Effector CD4-positive, alpha-beta T cell (primary cell): Measurements from ENCODE around the gene HSBP1.

Experiments
- DNase-seq: peaks from one replicate; pipeline ENCODE4 v3.0.0-alpha.2; 2020

The HSBP1 gene

DNA sequence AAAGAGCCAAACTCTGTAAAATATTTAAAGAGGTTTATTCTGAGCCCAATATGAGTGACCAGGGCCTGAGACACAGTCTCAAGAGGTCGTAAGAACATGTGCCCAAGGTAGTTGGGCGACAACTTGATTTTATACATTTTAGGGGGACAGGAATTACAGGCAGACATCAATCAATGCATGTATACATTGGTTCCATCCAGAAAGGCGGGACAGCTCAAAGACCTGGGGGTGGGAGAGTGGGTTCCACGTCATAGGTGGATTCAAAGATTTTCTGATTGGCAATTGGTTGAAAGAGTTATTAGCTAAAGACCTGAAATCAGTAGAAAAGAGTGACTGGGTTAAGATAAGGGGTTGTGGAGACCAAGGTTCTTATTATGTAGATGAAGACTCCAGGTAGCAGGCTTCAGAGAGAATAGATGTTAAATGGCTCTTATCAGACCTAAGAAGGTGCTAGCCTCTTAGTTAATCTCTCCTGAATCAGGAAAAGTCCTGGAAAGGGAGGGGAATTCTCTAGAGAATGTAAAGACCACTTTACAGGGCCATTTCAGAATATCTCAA lies 32.4 kb downstream of the HSBP1 start:
- DNase-seq, result no peak

DNA sequence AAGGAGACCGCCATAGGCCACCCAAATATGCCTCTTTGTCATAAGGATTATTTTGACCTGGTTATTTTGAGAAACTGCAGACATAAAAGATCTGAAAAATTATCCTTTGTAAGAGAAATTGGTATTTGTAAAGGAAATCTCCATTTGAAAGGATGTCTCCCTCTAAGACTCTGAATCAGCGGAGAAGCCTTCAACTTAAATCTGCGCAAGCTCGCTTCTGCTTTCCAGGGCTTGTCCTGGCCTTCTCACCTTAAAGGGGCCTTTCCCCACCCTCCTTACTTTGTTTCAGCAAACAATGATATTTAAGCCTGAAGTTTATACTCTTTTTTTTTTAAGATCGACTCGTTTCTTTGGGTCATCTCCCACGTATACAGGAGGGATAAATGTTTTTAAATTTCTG lies 34.5 kb downstream of the HSBP1 start:
- no peak for DNase-seq

DNA sequence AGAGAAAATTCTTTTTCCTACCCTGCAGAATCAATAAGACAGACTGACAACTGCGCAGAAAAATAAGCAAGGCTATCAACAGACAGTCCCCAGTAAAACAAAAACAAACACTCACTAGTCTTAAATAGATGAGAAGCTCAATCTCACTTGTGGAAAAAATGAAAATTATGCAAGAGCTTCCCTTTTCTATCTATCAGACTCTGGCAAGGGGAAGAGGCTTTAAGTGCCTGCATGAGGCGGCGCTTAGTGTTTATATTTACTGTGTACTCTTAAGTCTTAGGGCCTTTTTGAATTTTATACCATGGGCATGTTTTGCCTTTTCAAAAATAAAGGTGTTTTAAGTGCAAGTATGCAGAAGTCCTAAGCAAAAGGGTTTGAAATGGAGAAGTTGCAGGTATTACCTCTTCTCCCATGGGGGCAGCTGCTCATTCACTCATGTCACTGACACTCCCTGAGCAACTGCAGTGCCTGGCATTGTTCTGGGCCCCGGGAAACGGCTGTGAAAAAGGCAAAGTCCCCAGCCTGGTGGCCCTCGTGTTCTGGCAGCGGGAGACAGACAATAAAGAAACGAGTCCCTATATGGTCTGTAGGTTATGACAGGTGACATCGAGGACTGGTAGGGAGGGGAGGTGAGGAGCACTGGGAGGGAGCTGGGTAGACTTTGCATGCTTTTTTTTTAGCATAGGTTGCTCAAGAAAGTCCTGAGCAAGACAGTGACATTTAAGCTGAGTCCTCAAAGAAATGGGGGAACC lies 35.2 kb downstream of the HSBP1 start:
- DNase-seq, result no peak

DNA sequence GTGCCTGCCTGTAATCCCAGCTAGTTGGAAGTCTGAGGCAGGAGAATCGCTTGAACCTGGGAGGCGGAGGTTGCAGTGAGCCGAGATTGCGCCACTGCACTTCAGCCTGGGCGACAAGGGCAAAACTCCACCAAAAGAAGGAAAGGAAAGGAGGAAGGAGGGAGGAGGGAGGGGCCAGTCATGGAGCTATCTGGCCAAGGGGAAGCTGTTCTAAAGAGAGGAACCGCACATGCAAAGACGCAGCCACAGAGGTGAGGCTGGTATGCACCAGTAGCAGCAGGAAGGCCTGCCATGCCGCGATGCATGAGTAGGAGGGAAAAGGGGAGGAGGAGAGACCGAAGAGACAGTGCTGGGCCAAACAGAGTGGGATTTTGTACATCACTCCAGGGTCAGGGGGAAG lies 35.9 kb downstream of the HSBP1 start:
- no peak for DNase-seq

DNA sequence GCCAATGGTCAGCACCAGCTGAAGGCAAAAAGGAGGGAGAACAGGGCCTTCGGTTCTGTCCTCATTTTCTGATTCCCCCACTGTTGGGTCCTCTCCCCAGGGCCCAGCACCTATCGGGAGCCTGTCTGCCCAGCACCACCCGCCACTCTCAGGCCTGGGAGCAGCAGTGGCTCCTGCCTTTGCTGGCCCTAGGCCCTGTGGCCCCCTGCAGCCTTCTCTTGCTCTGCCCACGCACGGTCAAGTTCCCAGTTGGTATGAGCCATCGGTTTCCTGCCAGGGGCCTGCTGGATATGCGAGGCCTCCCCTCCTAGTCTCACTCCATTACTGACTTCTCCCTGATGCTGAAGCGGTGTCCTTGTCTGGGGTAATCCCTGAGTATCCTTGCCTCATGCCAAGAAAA lies 37.5 kb downstream of the HSBP1 start:
- DNase-seq, result no peak

DNA sequence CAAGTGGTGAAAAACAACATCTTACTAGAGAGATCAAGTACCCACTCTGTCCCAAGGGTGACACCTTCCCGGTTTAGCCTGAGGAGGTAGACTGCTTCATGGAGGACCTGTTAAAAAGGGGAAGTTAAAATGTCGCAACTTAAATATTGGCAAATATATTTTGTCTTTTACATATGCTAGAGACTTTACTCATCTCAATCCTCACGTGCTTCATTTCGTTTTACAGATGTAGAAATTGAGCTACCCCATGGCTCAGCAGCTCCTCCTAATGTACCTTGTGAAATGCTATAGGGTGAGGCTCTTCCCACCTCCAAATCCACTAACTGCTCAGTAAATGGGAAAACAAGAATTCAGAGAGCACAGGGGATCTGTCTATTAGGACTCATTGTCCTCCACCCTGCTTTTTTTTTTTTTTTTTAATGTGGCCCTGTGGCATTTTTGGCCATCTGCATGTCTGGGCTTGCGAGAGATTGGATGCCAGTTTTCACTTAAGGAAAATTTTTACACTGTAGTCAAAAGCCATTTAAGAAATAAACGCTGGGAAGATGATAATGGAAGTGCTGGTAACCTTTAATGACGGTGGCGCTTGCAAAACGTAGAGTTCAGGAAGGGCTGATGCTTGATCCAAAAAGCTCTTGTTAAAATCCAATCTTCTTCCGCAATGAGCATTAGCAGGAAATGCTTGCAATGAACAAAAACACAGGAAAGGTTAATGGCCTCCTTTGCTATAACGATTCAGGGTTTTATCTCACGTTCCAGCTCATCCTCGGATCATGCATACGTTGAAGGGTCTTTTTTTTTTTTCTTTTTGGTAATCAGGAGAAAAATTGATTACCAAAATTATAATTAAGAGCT lies 39.8 kb downstream of the HSBP1 start:
- DNase-seq, result no peak

- no peak for DNase-seq
These were observed 41.6 kb downstream of the HSBP1 start for GRCh38 chr16:83849421-83849820.

GRCh38 chr16:83850947-83851346 lies 43.2 kb downstream of the HSBP1 start:
- DNase-seq, result no peak

- no peak for DNase-seq
These were observed 43.7 kb downstream of the HSBP1 start for GRCh38 chr16:83851473-83851872.

- DNase-seq, result no peak
These were observed 45.0 kb downstream of the HSBP1 start for GRCh38 chr16:83852774-83853173.

GRCh38 chr16:83853834-83854233 lies 46.1 kb downstream of the HSBP1 start:
- DNase-seq, result no peak

DNA sequence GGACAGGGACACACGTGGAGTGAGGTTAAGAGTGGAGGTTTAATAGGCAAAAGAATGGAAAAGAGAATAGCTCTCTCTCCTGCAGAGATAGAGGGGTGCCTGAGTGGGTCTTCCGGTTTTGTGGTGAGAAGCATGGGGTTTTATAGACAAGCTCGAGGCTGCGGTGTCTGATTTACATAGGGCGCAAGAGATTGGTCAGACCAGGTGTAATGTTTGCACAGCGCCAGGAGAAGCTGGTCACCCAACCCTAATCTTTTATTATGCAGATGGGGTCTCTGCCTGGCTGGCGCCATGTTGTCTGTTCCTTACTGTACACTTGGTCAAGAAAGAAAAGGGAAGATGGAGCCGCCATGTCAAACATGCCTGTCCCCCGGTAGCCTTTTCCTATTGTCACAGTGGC lies 46.6 kb downstream of the HSBP1 start:
- DNase-seq, result no peak

DNA sequence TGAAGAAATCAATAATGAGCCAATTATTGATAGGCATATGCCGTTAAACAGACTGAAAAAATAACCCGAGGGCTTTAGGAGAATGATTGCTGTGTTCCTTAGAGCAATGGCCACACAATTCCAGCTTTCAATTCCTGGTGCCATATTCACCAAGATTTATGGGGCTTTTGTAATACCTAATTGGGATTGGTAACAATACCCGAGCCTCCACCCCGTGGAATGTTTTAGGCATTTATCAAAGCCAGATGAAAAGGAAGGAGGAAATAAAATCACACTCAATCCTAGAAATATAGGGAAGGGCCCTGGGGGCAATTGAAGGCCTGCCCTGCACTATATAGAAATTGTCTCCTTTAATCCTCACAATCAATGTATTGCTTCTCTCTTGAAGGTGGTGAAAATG lies 49.0 kb downstream of the HSBP1 start:
- no peak for DNase-seq

DNA sequence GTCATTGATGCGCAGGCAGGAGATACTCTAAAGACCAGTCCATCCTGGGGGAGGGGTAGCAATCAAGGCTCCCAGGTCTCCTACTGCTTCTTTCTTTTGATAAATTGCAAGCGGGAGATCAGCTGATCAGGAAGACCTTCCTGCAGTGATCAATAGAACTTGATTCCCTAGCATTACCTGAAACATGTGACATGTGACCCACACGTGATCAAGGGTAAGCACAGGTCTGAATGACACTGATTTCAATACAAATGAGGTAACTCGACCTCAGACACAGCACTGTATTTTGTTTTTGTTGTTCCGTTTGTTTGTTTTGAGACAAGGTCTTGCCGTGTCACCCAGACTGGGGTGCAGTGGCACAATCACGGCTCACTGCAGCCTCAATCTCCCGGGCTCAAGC lies 51.5 kb downstream of the HSBP1 start:
- no peak for DNase-seq

GRCh38 chr16:83862661-83863060 lies 54.9 kb downstream of the HSBP1 start:
- DNase-seq, result no peak

DNA sequence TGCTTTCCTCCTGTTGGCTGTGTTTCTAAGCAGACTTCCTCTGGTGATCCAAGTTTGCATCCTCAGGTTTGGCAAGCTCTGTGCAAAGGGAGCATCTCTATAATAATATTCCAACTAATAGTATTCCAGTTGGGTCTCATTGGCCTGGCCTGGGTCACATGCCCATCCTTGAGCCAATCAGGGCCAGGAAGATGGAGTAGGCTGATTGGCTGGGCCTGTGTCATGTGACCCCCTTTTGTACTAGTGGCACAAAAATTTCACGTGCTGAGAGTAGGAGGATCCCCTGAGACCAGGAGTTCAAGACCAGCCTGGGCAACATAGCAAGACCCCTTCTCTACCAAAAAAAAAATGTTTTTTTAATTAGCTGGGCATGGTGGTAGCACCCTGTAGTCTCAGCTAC lies 55.9 kb downstream of the HSBP1 start:
- no peak for DNase-seq
